ENCODE results near the gene FBXO44.
A peak's percentile ranks its signal among the peaks of the same experiment; 100 is the strongest.

The FBXO44 gene

DNA sequence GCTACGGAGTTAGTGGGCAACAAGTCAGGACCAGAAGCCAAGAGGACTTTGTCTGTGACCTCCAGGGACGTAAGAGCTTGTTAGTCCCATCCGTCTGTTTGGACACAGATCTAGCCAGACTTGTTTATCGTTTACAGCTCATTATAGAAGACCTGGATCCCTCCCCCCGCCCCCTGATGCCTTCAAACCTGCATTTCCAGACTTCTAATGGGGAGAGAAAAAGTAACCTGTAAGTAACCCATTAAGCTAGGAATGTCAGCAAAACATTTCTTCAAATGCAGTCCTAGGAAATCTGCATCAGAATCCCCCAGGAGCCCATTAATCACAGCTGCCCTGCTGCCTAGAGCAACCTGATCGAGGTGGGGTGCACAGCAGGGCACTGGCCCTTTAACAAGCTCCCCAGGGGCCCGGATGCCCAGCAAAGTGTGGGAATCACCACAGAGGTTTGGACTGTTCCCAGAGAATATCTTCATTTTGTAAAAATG, 27.7 kb downstream of the FBXO44 start:
- peaks cover 36% of the 10 kb centered on the region for H3K4me1 ChIP-seq (ENCODE audit: insufficient read depth, low read length)
- peak overlapping the region; percentile 97 for H3K9ac ChIP-seq (ENCODE audit: low read depth, low read length)
- H3K27ac ChIP-seq (ENCODE audit: low read length) = peak overlapping the region; percentile 95
- H3K27me3 ChIP-seq (ENCODE audit: insufficient read depth, low read length) = no peaks in the 10 kb centered on the region
- H3K4me3 ChIP-seq (ENCODE audit: low read length) = peak overlapping the region; percentile 96
- no peaks in the 10 kb centered on the region for H3K9me3 ChIP-seq (ENCODE audit: insufficient read depth, low read depth, low read length)
- H3K36me3 ChIP-seq (ENCODE audit: insufficient read depth, low read depth, low read length) = peaks cover 33% of the 10 kb centered on the region

DNA sequence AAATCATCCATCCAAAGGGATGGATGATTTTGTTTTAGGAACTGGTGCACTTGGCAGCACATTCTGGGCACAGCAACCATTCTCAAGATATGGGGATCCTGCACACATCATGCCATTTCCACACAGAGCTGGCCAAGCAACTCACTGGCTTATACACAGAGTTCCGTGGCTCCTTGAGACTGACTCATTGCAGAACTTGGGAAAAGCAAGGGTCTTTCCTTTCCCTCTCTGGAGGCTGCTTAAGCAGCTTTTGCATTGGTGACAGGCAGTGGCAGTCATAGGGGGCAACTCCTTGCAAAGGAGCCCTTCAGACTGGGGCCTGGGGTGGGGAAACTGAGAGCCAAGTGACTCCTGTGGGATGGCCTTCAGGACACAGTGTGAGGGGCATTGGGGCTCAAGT, 28.1 kb downstream of the FBXO44 start:
- no peaks in the 10 kb centered on the region for H3K27me3 ChIP-seq (ENCODE audit: insufficient read depth, low read length)
- H3K27ac ChIP-seq (ENCODE audit: low read length) = peak overlapping the region; percentile 72
- peak overlapping the region; percentile 96 for H3K4me3 ChIP-seq (ENCODE audit: low read length)
- H3K36me3 ChIP-seq (ENCODE audit: insufficient read depth, low read depth, low read length) = peaks cover 33% of the 10 kb centered on the region
- H3K9ac ChIP-seq (ENCODE audit: low read depth, low read length) = peak overlapping the region; percentile 54
- H3K4me1 ChIP-seq (ENCODE audit: insufficient read depth, low read length) = peaks cover 36% of the 10 kb centered on the region
- no peaks in the 10 kb centered on the region for H3K9me3 ChIP-seq (ENCODE audit: insufficient read depth, low read depth, low read length)

DNA sequence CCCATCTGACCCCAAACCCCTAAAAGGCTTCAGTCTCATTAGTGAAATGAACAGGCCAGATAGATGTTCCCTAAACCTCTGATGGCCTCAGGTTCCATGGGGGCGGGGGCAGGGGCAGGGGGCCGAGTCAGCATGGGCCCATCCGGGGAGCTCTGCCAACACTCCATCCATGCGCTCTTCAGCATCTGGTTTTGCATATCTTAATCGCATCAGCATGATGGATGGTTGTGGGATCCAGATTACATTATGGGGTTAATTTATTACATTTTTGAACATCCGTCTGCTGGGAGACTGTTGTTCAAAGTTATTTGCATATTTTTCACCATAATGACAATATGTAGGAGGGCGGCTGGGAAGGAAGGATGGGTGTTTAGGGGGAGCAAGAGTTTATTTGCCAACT, 29.4 kb downstream of the FBXO44 start:
- peak overlapping the region; percentile 37; the same call in 1 of the 2 replicates for H3K9ac ChIP-seq (ENCODE audit: low read depth, low read length)
- no peaks in the 10 kb centered on the region for H3K27me3 ChIP-seq (ENCODE audit: insufficient read depth, low read length)
- H3K9me3 ChIP-seq (ENCODE audit: insufficient read depth, low read depth, low read length) = no peaks in the 10 kb centered on the region
- peaks cover 22% of the 10 kb centered on the region for H3K36me3 ChIP-seq (ENCODE audit: insufficient read depth, low read depth, low read length)
- no peak overlapping the region for H3K27ac ChIP-seq (ENCODE audit: low read length)
- H3K4me3 ChIP-seq (ENCODE audit: low read length) = no peak overlapping the region
- H3K4me1 ChIP-seq (ENCODE audit: insufficient read depth, low read length) = peaks cover 41% of the 10 kb centered on the region

DNA sequence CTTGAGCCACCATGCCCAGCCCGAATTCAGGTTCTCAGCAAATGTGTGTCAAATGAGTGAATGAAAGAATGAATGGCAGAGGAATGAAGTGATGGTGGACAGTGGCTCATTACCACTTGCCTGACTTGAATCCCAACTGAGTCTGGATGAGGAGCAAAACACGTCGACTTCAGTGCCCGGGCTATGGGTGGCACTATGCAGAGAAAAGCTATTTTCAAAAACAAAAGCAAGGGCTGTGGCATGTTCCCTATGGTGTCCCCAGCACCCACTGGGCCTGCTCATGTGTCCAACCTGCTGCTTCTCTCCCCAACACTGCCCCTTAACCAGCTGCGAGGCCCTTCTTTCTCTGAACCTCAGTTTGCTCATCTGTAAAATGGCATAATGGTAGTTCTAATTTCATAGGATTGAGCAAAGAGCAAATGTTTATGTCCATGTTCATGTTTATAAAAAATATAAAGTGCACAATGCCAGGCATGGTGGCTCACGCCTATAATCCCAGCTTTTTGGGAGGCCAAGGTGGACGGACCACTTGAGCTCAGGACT, 30.6 kb downstream of the FBXO44 start:
- no peak overlapping the region for H3K27ac ChIP-seq (ENCODE audit: low read length)
- H3K4me3 ChIP-seq (ENCODE audit: low read length) = no peak overlapping the region
- peaks cover 15% of the 10 kb centered on the region; the same call in 1 of the 2 replicates for H3K36me3 ChIP-seq (ENCODE audit: insufficient read depth, low read depth, low read length)
- H3K4me1 ChIP-seq (ENCODE audit: insufficient read depth, low read length) = peaks cover 42% of the 10 kb centered on the region
- no peaks in the 10 kb centered on the region for H3K9me3 ChIP-seq (ENCODE audit: insufficient read depth, low read depth, low read length)
- H3K27me3 ChIP-seq (ENCODE audit: insufficient read depth, low read length) = no peaks in the 10 kb centered on the region
- peak overlapping the region; percentile 37; the same call in 1 of the 2 replicates for H3K9ac ChIP-seq (ENCODE audit: low read depth, low read length)

DNA sequence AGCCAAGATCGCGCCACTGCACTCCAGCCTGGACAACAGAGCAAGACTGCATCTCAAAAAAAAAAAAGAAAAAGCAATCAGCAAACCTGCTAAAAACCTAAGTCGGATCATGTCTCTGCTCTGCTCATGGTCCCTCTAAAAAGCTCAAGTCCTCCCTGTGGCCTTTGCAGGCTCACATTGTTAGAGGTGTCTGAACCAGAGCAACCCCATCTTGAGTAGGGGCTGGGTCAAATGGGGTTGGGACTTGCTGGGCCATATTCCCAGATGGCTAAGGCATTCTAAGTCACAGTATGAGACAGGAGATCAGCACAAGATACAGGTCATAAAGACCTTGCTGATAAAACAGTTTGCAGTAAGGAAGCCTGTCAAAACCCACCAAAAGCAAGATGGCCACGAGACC, 33.8 kb downstream of the FBXO44 start:
- peaks cover 15% of the 10 kb centered on the region; the same call in 1 of the 2 replicates for H3K36me3 ChIP-seq (ENCODE audit: insufficient read depth, low read depth, low read length)
- H3K27me3 ChIP-seq (ENCODE audit: insufficient read depth, low read length) = peaks cover 15% of the 10 kb centered on the region; the same call in 1 of the 2 replicates
- peak overlapping the region; percentile 97; the same call in 1 of the 2 replicates for H3K9ac ChIP-seq (ENCODE audit: low read depth, low read length)
- peak overlapping the region; percentile 88; the same call in 1 of the 2 replicates for H3K4me3 ChIP-seq (ENCODE audit: low read length)
- H3K27ac ChIP-seq (ENCODE audit: low read length) = peak overlapping the region; percentile 73
- H3K9me3 ChIP-seq (ENCODE audit: insufficient read depth, low read depth, low read length) = no peaks in the 10 kb centered on the region
- peaks cover 33% of the 10 kb centered on the region for H3K4me1 ChIP-seq (ENCODE audit: insufficient read depth, low read length)

DNA sequence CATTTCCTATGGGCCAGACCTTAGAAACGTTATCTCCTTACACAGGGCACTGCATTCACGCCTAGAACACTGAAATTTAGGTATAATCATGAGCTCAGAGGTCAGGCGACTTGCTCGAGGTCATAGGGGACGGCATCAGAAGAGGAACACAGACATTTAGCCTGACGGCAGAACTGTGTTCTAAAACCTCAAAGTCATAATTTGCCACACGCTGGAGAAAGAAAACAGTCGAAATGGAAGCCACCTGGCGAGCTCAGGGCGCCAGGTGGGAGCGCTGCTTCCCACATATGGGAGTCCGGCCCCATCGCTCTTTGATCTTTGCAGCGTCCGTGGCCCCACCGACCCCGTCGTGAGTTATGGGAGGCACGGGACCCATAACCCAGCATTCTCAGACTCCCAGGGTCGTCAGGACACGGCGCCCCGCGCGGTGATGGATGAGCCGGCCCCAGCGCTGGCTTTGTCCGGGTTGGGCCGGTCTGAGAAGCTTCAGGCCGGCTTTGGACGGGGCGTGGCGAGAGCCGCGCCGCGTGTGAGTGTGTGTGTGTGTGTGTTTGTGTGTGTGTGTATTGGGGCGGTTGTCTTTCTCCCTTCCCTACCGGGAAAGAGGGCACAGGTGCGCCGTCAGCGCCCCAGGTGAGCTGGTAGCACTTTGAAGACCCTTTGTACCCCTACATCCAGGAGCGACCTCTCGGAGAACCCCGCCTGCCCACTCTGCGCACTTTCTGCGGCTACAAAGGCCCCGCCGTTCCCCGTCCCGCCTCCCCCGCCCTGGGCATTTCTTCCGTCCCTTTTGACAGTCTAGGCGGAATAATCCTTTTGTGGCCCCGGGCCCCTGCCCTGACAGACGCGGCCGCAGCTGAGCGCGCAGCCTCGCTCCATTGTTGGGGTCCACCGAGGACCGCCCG, 36.0 kb downstream of the FBXO44 start:
- Histone ChIP-seq H3K4me1 (ENCODE audit: insufficient read depth, low read length) (peaks cover 21% of the 10 kb centered on the region; the same call in 1 of the 2 replicates), H3K36me3 (ENCODE audit: insufficient read depth, low read depth, low read length) (peaks cover 15% of the 10 kb centered on the region; the same call in 1 of the 2 replicates), H3K9me3 (ENCODE audit: insufficient read depth, low read depth, low read length) (no peaks in the 10 kb centered on the region), H3K4me3 (ENCODE audit: low read length) (peak overlapping the region; percentile 88), H3K27me3 (ENCODE audit: insufficient read depth, low read length) (peaks cover 15% of the 10 kb centered on the region; the same call in 1 of the 2 replicates), H3K27ac (ENCODE audit: low read length) (peak overlapping the region; percentile 72), H3K9ac (ENCODE audit: low read depth, low read length) (peak overlapping the region; percentile 97)

DNA sequence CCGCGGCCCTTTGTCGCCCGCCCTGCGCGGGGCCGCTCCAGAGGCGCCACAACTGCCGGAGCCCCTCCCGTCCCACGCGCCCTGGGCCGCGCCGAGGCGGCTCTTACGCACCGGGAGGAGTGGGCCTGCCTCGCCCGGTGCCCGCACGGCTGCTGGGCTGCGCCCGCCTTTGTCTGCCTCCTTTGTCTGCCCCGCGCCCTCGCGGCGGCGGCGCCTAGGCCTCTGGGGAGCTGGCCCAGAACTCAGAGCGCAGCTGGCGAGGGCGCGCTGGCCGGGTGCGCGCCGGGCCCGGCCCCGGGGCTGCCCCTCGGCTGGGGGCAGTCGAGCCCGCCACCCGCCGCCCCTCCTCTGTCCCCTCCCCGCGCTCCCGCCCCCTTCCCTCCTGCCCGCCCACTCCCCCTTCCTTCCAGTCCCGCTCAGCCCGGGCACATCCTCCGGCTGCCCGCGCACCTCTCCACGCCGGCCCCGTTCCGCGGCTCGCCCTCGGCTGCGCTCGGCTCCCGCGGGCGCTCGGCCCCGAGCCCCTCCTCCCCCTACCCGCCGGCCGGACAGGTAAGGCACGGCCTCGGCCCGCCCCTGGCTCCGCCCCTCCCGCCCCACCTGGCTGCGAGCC, 36.7 kb downstream of the FBXO44 start, which contains the start of gene DRAXIN:
DRAXIN (plus strand) TSS at position 409 of the 613 bp plus-strand sequence. CDS start 14,549 bp downstream, outside the sequence.
- Histone ChIP-seq H3K9me3 (ENCODE audit: insufficient read depth, low read depth, low read length) (no peaks in the 10 kb centered on the region), H3K36me3 (ENCODE audit: insufficient read depth, low read depth, low read length) (peaks cover 8% of the 10 kb centered on the region; the same call in 1 of the 2 replicates), H3K4me3 (ENCODE audit: low read length) (peak within 1 kb of the TSS; percentile 88), H3K27ac (ENCODE audit: low read length) (peak within 1 kb of the TSS; percentile 72), H3K4me1 (ENCODE audit: insufficient read depth, low read length) (peaks cover 15% of the 10 kb centered on the region; the same call in 1 of the 2 replicates), H3K27me3 (ENCODE audit: insufficient read depth, low read length) (peaks cover 15% of the 10 kb centered on the region; the same call in 1 of the 2 replicates), H3K9ac (ENCODE audit: low read depth, low read length) (peak within 1 kb of the TSS; percentile 97)

DNA sequence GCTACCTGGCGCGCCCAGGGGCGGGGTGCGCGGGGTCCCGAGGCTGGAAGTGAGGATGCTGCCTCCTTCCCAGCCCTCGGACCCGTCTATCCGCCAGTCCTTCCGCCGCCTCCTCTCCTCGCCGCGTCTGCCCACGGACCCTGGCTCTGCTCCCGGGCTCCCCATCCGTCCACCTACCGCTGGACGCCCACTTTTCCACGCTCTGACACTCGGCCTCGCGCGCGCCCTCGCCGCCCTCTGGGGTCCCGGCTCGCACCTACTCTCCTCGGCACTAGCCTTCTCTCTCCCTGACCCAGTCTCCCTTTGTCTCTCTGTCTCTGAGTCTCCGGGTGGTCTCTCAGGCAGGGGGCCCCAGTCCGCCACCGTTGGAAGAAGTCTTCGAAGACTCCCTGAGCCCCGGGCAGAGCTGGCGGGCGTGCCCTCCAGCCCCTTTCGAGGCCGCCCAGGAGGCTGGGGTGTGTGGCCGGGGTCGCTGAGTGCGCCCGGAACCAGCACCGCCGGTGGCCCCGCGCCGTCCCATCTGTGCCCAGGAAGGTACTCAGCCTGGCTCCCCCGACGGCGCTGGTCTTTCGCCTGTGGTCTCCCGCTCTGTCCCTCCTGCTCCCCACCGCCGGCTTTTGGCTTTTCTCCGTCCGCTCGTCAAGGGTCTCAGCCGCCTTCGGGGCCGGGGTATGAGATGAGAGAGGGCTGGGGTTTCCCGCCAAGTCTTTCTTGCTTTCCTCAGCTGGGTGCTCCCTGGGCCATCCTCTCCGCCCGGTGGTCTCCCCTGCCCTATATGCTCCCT, 37.4 kb downstream of the FBXO44 start:
- Histone ChIP-seq H3K27me3 (ENCODE audit: insufficient read depth, low read length) (peaks cover 15% of the 10 kb centered on the region; the same call in 1 of the 2 replicates), H3K4me3 (ENCODE audit: low read length) (peak overlapping the region; percentile 88), H3K9ac (ENCODE audit: low read depth, low read length) (peak overlapping the region; percentile 97; the same call in 1 of the 2 replicates), H3K9me3 (ENCODE audit: insufficient read depth, low read depth, low read length) (no peaks in the 10 kb centered on the region), H3K36me3 (ENCODE audit: insufficient read depth, low read depth, low read length) (0 out of 2 replicates have a peak, but pooled peaks cover 6% of the 10 kb centered on the region), H3K4me1 (ENCODE audit: insufficient read depth, low read length) (peaks cover 15% of the 10 kb centered on the region; the same call in 1 of the 2 replicates), H3K27ac (ENCODE audit: low read length) (peak overlapping the region; percentile 39)

DNA sequence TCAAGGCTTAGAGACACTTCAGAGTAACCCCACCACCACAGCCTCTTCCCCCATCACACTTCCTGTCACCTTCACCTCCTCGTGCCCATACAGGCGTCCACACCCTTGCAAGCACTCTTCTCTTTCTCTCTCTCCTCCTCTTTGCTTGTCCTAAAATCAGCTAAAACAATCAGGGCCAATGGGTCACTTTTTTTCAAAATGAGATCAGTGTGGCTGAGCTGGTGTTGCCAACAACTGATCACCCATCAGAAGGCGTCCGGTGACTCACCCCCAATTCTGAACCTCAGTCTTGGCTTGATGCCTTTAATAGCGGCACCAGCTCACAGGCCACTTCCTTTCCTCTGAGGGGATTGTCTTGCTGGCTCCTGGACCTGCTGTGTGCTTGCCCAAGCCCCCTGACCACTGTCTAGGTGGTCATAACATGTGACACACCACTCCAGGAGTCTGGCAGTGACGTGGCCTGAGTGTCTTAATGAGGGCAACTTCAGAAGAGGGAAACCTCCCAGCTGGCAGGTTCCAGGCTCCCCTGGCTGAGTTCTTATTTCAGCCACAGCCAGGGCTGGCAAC, 38.4 kb downstream of the FBXO44 start:
- peaks cover 15% of the 10 kb centered on the region; the same call in 1 of the 2 replicates for H3K27me3 ChIP-seq (ENCODE audit: insufficient read depth, low read length)
- no peaks in the 10 kb centered on the region for H3K36me3 ChIP-seq (ENCODE audit: insufficient read depth, low read depth, low read length)
- H3K4me1 ChIP-seq (ENCODE audit: insufficient read depth, low read length) = peaks cover 15% of the 10 kb centered on the region; the same call in 1 of the 2 replicates
- no peak overlapping the region for H3K27ac ChIP-seq (ENCODE audit: low read length)
- no peaks in the 10 kb centered on the region for H3K9me3 ChIP-seq (ENCODE audit: insufficient read depth, low read depth, low read length)
- peak overlapping the region; percentile 88; the same call in 1 of the 2 replicates for H3K4me3 ChIP-seq (ENCODE audit: low read length)
- H3K9ac ChIP-seq (ENCODE audit: low read depth, low read length) = peak overlapping the region; percentile 97; the same call in 1 of the 2 replicates

DNA sequence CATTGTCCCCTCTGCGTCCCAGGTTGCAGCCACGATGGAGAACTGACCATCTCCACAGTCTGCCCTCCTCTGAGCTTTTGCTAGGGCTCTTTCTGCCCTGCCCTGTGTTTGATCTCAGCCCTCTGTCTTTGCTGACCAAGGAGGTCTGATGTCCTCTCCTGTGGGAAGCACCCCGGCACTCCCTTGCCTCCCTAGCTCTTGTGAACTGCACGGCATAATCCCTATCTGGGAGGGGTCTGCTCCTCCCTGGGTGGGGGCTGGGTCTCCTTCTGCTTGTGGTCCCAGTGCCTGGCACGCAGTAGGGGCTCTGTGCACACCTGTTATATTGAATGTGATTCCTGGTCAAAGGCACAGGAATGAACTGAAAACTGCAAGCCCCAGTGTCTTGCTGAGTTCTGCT, 39.2 kb downstream of the FBXO44 start:
- Histone ChIP-seq H3K4me1 (ENCODE audit: insufficient read depth, low read length) (peaks cover 12% of the 10 kb centered on the region; the same call in 1 of the 2 replicates), H3K27me3 (ENCODE audit: insufficient read depth, low read length) (peaks cover 15% of the 10 kb centered on the region; the same call in 1 of the 2 replicates), H3K9me3 (ENCODE audit: insufficient read depth, low read depth, low read length) (no peaks in the 10 kb centered on the region), H3K36me3 (ENCODE audit: insufficient read depth, low read depth, low read length) (no peaks in the 10 kb centered on the region), H3K27ac (ENCODE audit: low read length) (no peak overlapping the region), H3K9ac (ENCODE audit: low read depth, low read length) (no peak overlapping the region), H3K4me3 (ENCODE audit: low read length) (no peak overlapping the region; the same call in 1 of the 2 replicates)
